Measurements from ENCODE around the gene PTBP3.
"Not testable (repeated sequence)": the region's sequence is repeated elsewhere in the genome, so short reads cannot be mapped to it uniquely, and the experiment has no call there.

PTBP3 gene

GRCh38 chr9:112332977-112333638, at the start of gene PTBP3:
PTBP3 (minus strand) TSS chr9:112333619; CDS start chr9:112297865, 35,754 bp downstream.
- DNase-seq (ENCODE audit: low read depth) = peak; percentile 68

- no peak for DNase-seq (ENCODE audit: low read depth)
These were observed 49.3 kb upstream of the PTBP3 start for GRCh38 chr9:112382501-112383364.

GRCh38 chr9:112382066-112382465, 48.6 kb upstream of the PTBP3 start:
- no peak for DNase-seq (ENCODE audit: low read depth)

GRCh38 chr9:112380825-112381221, 47.4 kb upstream of the PTBP3 start:
- no peak for DNase-seq (ENCODE audit: low read depth)

- no peak for DNase-seq (ENCODE audit: low read depth)
These were observed 46.8 kb upstream of the PTBP3 start, which contains the start of gene HSDL2 for GRCh38 chr9:112380102-112380824. HSDL2 (plus strand) TSS chr9:112380108; CDS start chr9:112380164, 56 bp downstream.

- DNase-seq (ENCODE audit: low read depth) = peak; percentile 95
These were observed 46.0 kb upstream of the PTBP3 start for GRCh38 chr9:112379177-112380101.

GRCh38 chr9:112378328-112379176, 45.1 kb upstream of the PTBP3 start:
- DNase-seq (ENCODE audit: low read depth) = no peak

GRCh38 chr9:112377684-112378327, 44.4 kb upstream of the PTBP3 start:
- DNase-seq (ENCODE audit: low read depth) = no peak

GRCh38 chr9:112377087-112377486, 43.7 kb upstream of the PTBP3 start:
- no peak for DNase-seq (ENCODE audit: low read depth)

GRCh38 chr9:112375361-112375760, 41.9 kb upstream of the PTBP3 start:
- no peak for DNase-seq (ENCODE audit: low read depth)

GRCh38 chr9:112374232-112374631, 40.8 kb upstream of the PTBP3 start:
- not testable (repeated sequence) for DNase-seq (ENCODE audit: low read depth)

GRCh38 chr9:112373666-112374065, 40.2 kb upstream of the PTBP3 start:
- not testable (repeated sequence) for DNase-seq (ENCODE audit: low read depth)

GRCh38 chr9:112371060-112371459, 37.6 kb upstream of the PTBP3 start:
- DNase-seq (ENCODE audit: low read depth) = no peak

- DNase-seq (ENCODE audit: low read depth) = no peak
These were observed 36.4 kb upstream of the PTBP3 start for GRCh38 chr9:112369817-112370216.

- no peak for DNase-seq (ENCODE audit: low read depth)
These were observed 34.0 kb upstream of the PTBP3 start for GRCh38 chr9:112367465-112367864.

GRCh38 chr9:112366591-112366990, 33.2 kb upstream of the PTBP3 start:
- DNase-seq (ENCODE audit: low read depth) = no peak

- not testable (repeated sequence) for DNase-seq (ENCODE audit: low read depth)
These were observed 31.8 kb upstream of the PTBP3 start for GRCh38 chr9:112365257-112365656.

GRCh38 chr9:112364761-112365160, 31.3 kb upstream of the PTBP3 start:
- no peak for DNase-seq (ENCODE audit: low read depth)

GRCh38 chr9:112361601-112362000, 28.2 kb upstream of the PTBP3 start:
- no peak for DNase-seq (ENCODE audit: low read depth)

Measured in T-helper 22 cell (primary cell).